IMR-90 (cell line): ENCODE measurements around the gene GLDC. TPM values are rescaled to one million over a fixed set of nuclear protein-coding genes. Genes with fewer than 3 reads are reported as not detected.

ENCODE experiments used
- ATAC-seq: fragments of 200-7000 bp; cut with Tn5 transposase; 2 replicates; pipeline ENCODE4 v1.9.1; 2020; ENCODE audit warnings: low read depth, mild to moderate bottlenecking, moderate library complexity
- BruUV-seq: library from RNA; stranded (reverse); fragments of 400-500 nt; replicated peaks from 2 replicates; lab custom pipeline; 2021; lab: Mats Ljungman, UMichigan
- CTCF ChIA-PET: fragments of 300-600 bp; formaldehyde crosslinking; extraction: SDS; loops from one replicate; lab custom pipeline; 2021; ENCODE audit warnings: antibody characterized with exemption; lab: Yijun Ruan, JAX
- POLR2A ChIA-PET: fragments of 300-600 bp; sonication (Branson Sonifier 250); formaldehyde crosslinking; loops from one replicate; lab custom pipeline; 2022; ENCODE audit warnings: antibody characterized with exemption; ENCODE audit not compliant: unreplicated experiment; lab: Charles Lee
- DNase-seq: peaks from one replicate; pipeline ENCODE4 v3.0.0; 2013
- H2AFZ ChIP-seq: replicated peaks from 2 replicates; pipeline ENCODE3; 2013; ENCODE audit warnings: low read length, mild to moderate bottlenecking; ENCODE audit not compliant: poor library complexity
- H2AK5ac ChIP-seq: 2 replicates; pipeline ENCODE4 v1.6.1; 2013; ENCODE audit warnings: low read depth, low read length, inconsistent platforms
- H2AK9ac ChIP-seq: replicated peaks from 2 replicates; pipeline ENCODE3; 2013; ENCODE audit warnings: mild to moderate bottlenecking, low read depth, low read length, moderate library complexity; ENCODE audit not compliant: poor library complexity
- H2BK120ac ChIP-seq: 2 replicates; pipeline ENCODE4 v1.6.1; 2013; ENCODE audit warnings: low read depth, low read length, inconsistent platforms
- H2BK15ac ChIP-seq: 3 replicates; pipeline ENCODE4 v1.6.1; 2013; ENCODE audit warnings: low read depth, low read length, inconsistent platforms
- H2BK20ac ChIP-seq: 2 replicates; pipeline ENCODE4 v1.6.1; 2013; ENCODE audit warnings: low read depth, mild to moderate bottlenecking, inconsistent platforms, low read length, moderate library complexity
- H2BK5ac ChIP-seq: 2 replicates; pipeline ENCODE4 v1.6.1; 2013; ENCODE audit warnings: mild to moderate bottlenecking, low read depth, low read length, inconsistent platforms; ENCODE audit not compliant: poor library complexity, severe bottlenecking
- H3K14ac ChIP-seq: replicated peaks from 2 replicates; pipeline ENCODE4 v1.6.1; 2013; ENCODE audit warnings: low read depth, low read length, inconsistent platforms
- H3K18ac ChIP-seq: 2 replicates; pipeline ENCODE4 v1.6.1; 2013; ENCODE audit warnings: low read depth, low read length, control low read depth
- H3K23ac ChIP-seq: 2 replicates; pipeline ENCODE4 v1.6.1; 2013; ENCODE audit warnings: low read depth, low read length, inconsistent platforms
- H3K27ac ChIP-seq: 2 replicates; pipeline ENCODE4 v1.5.1; 2013; ENCODE audit warnings: mild to moderate bottlenecking, control low read depth, low read length; ENCODE audit not compliant: insufficient read depth
- H3K27me3 ChIP-seq: 2 replicates; pipeline ENCODE4 v1.6.1; 2013; ENCODE audit warnings: low read length; ENCODE audit not compliant: control insufficient read depth, insufficient read depth
- H3K36me3 ChIP-seq: 2 replicates; pipeline ENCODE4 v1.6.1; 2013; ENCODE audit warnings: low read length, mixed read lengths; ENCODE audit not compliant: control insufficient read depth, insufficient read depth
- H3K4ac ChIP-seq: 2 replicates; pipeline ENCODE4 v1.6.1; 2013; ENCODE audit warnings: low read depth, low read length, inconsistent platforms
- H3K4me1 ChIP-seq: 2 replicates; pipeline ENCODE4 v1.6.1; 2013; ENCODE audit warnings: low read length, mixed read lengths; ENCODE audit not compliant: control insufficient read depth, insufficient read depth
- H3K4me2 ChIP-seq: 2 replicates; pipeline ENCODE4 v1.6.1; 2013; ENCODE audit warnings: low read depth, mild to moderate bottlenecking, control low read depth, low read length, moderate library complexity
- H3K4me3 ChIP-seq: 2 replicates; pipeline ENCODE4 v1.5.1; 2013; ENCODE audit warnings: low read depth, mild to moderate bottlenecking, control low read depth, low read length, moderate library complexity; ENCODE audit not compliant: insufficient read depth
- H3K56ac ChIP-seq: 2 replicates; pipeline ENCODE4 v1.6.1; 2013; ENCODE audit warnings: low read length, inconsistent platforms; ENCODE audit not compliant: insufficient read depth; ENCODE audit errors: extremely low read depth
- H3K79me1 ChIP-seq, 2 experiments: 2 replicates each; pipeline ENCODE4 v1.6.1; 2013; ENCODE audit warnings: low read length in 2 of 2, inconsistent platforms in 1 of 2, low read depth in 1 of 2
- H3K9ac ChIP-seq: 2 replicates; pipeline ENCODE4 v1.6.1; 2013; ENCODE audit warnings: low read depth, low read length, control low read depth
- H3K9me1 ChIP-seq: 2 replicates; pipeline ENCODE4 v1.6.1; 2013; ENCODE audit warnings: low read length, inconsistent platforms; ENCODE audit not compliant: insufficient read depth
- H3K9me3 ChIP-seq: 2 replicates; pipeline ENCODE4 v1.6.1; 2013; ENCODE audit warnings: low read length; ENCODE audit not compliant: control insufficient read depth, insufficient read depth
- H4K20me1 ChIP-seq: 2 replicates; pipeline ENCODE4 v1.6.1; 2013; ENCODE audit warnings: low read length, inconsistent platforms; ENCODE audit not compliant: insufficient read depth
- H4K5ac ChIP-seq: 2 replicates; pipeline ENCODE4 v1.6.1; 2013; ENCODE audit warnings: mild to moderate bottlenecking, low read depth, low read length, control low read depth
- H4K8ac ChIP-seq, 2 experiments: 2 replicates each; pipeline ENCODE4 v1.6.1; 2013; ENCODE audit warnings: low read depth in 2 of 2, low read length in 2 of 2, control low read depth in 1 of 2, inconsistent platforms in 1 of 2
- H4K91ac ChIP-seq: 2 replicates; pipeline ENCODE4 v1.6.1; 2013; ENCODE audit warnings: low read depth, low read length, inconsistent platforms; ENCODE audit not compliant: insufficient read depth
- BHLHE40 ChIP-seq: fragments of 150-350 bp; IDR thresholded peaks from 2 replicates; pipeline ENCODE4 v1.6.1; 2016; ENCODE audit warnings: mild to moderate bottlenecking, low read depth, low read length
- CEBPB ChIP-seq: IDR thresholded peaks from 2 replicates; pipeline ENCODE4 v1.6.1; 2012; ENCODE audit warnings: low read depth, low read length, improper control_type of control experiment
- CHD1 ChIP-seq: IDR thresholded peaks from 2 replicates; pipeline ENCODE4 v1.6.1; 2012; ENCODE audit warnings: low read depth, low read length, improper control_type of control experiment
- FOS ChIP-seq: fragments of 150-350 bp; IDR thresholded peaks from 2 replicates; pipeline ENCODE4 v1.6.1; 2016; ENCODE audit warnings: low read depth, low read length
- MAFK ChIP-seq: IDR thresholded peaks from 2 replicates; pipeline ENCODE4 v1.6.1; 2012; ENCODE audit warnings: low read depth, low read length, improper control_type of control experiment
- MAZ ChIP-seq: IDR thresholded peaks from 2 replicates; pipeline ENCODE4 v1.6.1; 2012; ENCODE audit warnings: low read depth, mild to moderate bottlenecking, low read length, improper control_type of control experiment, moderate library complexity, borderline replicate concordance
- MXI1 ChIP-seq: IDR thresholded peaks from 2 replicates; pipeline ENCODE4 v1.6.1; 2012; ENCODE audit warnings: low read depth, mild to moderate bottlenecking, low read length, moderate library complexity, borderline replicate concordance
- NFE2L2 ChIP-seq: fragments of 150-350 bp; IDR thresholded peaks from 2 replicates; pipeline ENCODE4 v1.6.1; 2016; ENCODE audit warnings: low read depth, mild to moderate bottlenecking, low read length
- POLR2A ChIP-seq: IDR thresholded peaks from 2 replicates; pipeline ENCODE4 v1.6.1; 2012; ENCODE audit warnings: mild to moderate bottlenecking, low read depth, low read length
- RAD21 ChIP-seq: IDR thresholded peaks from 2 replicates; pipeline ENCODE4 v1.6.1; 2012; ENCODE audit warnings: low read length, improper control_type of control experiment
- RCOR1 ChIP-seq: IDR thresholded peaks from 2 replicates; pipeline ENCODE4 v1.6.1; 2012; ENCODE audit warnings: mild to moderate bottlenecking, low read length, improper control_type of control experiment; ENCODE audit not compliant: insufficient replicate concordance
- RFX5 ChIP-seq: IDR thresholded peaks from 2 replicates; pipeline ENCODE4 v1.8.0; 2012; ENCODE audit warnings: low read depth, mild to moderate bottlenecking, low read length, moderate library complexity
- SMC3 ChIP-seq: fragments of 150-350 bp; IDR thresholded peaks from 2 replicates; pipeline ENCODE4 v1.6.1; 2016; ENCODE audit warnings: low read depth, mild to moderate bottlenecking, antibody characterized with exemption, low read length, moderate library complexity
- USF2 ChIP-seq: fragments of 150-350 bp; IDR thresholded peaks from 2 replicates; pipeline ENCODE4 v1.6.1; 2017; ENCODE audit warnings: mild to moderate bottlenecking, antibody characterized with exemption, low read length, low read depth
- WGBS, 2 experiments: methylation state at CpG; one replicate each; pipeline versions ENCODE4 v1.1.5 to v1.1.7; 2013; ENCODE audit warnings: missing lambda C conversion rate in 2 of 2; ENCODE audit not compliant: insufficient read length in 1 of 2; ENCODE audit errors: extremely low coverage in 2 of 2; 5-methylcytosine and 5-hydroxymethylcytosine counted together
- dilution Hi-C: fragments of 300-500 bp; cut with HindIII; formaldehyde crosslinking; loops from one replicate; pipeline ENCODE4 v1.14.3; 2018; ENCODE audit warnings: low sequenced_read_pairs; ENCODE audit not compliant: unreplicated experiment
- in situ Hi-C: fragments of 300-500 bp; cut with MboI; formaldehyde crosslinking; loops from 3 replicates; pipeline ENCODE4 v1.14.3; 2019; ENCODE audit warnings: low sequenced_read_pairs, inconsistent platforms, mixed read lengths
- intact Hi-C: fragments of 100-400 bp; cut with micrococcal nuclease; formaldehyde crosslinking; loops from 2 replicates; pipeline ENCODE4 v1.10.0; 2022
- polyA plus RNA-seq, 3 experiments: library from polyadenylated mRNA; depleted of rRNA; stranded (reverse); fragments of >200 nt; gene quantifications; 2 replicates each; pipeline ENCODE4 v1.2.3, GENCODE V29; 2012; ENCODE audit warnings: low replicate concordance in 1 of 3
- total RNA-seq: library from RNA; depleted of rRNA; stranded (reverse); fragments of >200 nt; gene quantifications from 2 replicates; pipeline ENCODE4 v1.2.3, GENCODE V29; 2012
- TF ChIP-seq, protein P1 (sequence below): conservative IDR thresholded peaks from 2 replicates; pipeline ENCODE4 v1.5.1; 2012; ENCODE audit warnings: mild to moderate bottlenecking, low read depth, low read length, improper control_type of control experiment
- TF ChIP-seq, protein P2 (sequence below): fragments of 150-350 bp; IDR thresholded peaks from 2 replicates; pipeline ENCODE4 v1.6.1; 2016; ENCODE audit warnings: low read depth, mild to moderate bottlenecking, low read length, moderate library complexity, borderline replicate concordance

Gene GLDC
- total and polyA plus RNA-seq, 2 of the 4 experiments (the other 2 are of a cell fraction): 0.36 to 0.50 TPM

DNA sequence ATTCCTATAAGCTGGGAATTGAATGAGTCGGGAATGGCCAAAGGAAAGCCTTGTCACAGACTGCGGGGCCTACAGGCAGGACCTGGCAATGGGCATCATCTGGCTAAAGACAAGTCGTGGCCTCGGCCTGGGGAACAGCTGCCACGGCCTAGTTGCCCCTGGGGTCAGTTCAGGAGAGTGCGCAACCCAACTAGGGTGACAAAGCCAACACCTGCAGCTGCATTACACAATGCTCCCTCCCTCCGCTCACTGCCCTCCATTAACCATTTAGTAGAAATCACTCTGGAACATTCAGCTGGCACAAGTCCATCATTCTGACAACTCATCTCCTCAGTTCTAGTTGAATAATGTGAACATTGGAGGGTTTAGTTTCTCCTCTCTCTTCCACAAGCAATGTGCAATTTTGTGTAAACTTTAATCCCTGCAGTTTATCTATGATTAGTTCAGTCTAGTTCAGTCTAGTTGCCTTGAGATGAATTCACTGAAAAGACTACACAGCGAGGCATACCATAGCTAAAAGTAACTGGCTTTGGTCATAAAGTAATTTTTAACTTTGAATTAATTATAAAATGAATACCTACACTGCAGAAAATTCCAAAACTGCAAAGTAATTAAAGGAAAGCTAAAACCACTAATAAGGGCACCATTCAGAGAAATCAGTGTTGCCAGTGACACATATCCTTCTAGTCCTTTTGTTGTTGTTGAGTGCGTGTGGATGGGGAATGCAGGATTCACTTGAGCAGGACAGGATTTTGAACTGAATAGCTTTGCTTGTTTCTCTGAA is 5.1 kb downstream of the GLDC start:
- H3K4me2 ChIP-seq: no peak overlapping the region
- no peak for ATAC-seq
- H3K56ac ChIP-seq: no peak overlapping the region
- H4K8ac ChIP-seq: no peak overlapping the region
- no TSS peak for BruUV-seq
- ChIA-PET CTCF (no interaction called here), POLR2A (no interaction called here)
- H4K20me1 ChIP-seq: no peaks in the 10 kb centered on the region
- no peak overlapping the region for H3K9ac ChIP-seq
- no peaks in the 10 kb centered on the region for H3K36me3 ChIP-seq
- H3K9me1 ChIP-seq: no peaks in the 10 kb centered on the region
- no peak overlapping the region for H3K4me3 ChIP-seq
- no peak overlapping the region for H3K27ac ChIP-seq
- H3K27me3 ChIP-seq: peaks cover 37% of the 10 kb centered on the region
- no peak overlapping the region for H2BK15ac ChIP-seq
- H3K9me3 ChIP-seq: no peaks in the 10 kb centered on the region
- H3K14ac ChIP-seq: no peak overlapping the region
- no peak overlapping the region for H2AK9ac ChIP-seq
- no peak overlapping the region for H3K18ac ChIP-seq
- DNase-seq: no peak
- H2BK20ac ChIP-seq: no peak overlapping the region
- dilution Hi-C loops (no loop called here), intact Hi-C loops (no loop called here), in situ Hi-C loops (no loop called here)
- no peak overlapping the region for H2BK5ac ChIP-seq
- H2AK5ac ChIP-seq: no peak overlapping the region
- no peak overlapping the region for H4K5ac ChIP-seq
- no peak overlapping the region for H2AFZ ChIP-seq
- no peak overlapping the region for H3K4ac ChIP-seq
- H2BK120ac ChIP-seq: no peak overlapping the region
- 83% methylated on average over 1 of the region's 9 CpGs; no CpG with 5 or more reads in 1 of the 2 experiments for WGBS, 2 experiments
- no peaks in the 10 kb centered on the region for H3K4me1 ChIP-seq
- TF ChIP-seq, protein P1, sequence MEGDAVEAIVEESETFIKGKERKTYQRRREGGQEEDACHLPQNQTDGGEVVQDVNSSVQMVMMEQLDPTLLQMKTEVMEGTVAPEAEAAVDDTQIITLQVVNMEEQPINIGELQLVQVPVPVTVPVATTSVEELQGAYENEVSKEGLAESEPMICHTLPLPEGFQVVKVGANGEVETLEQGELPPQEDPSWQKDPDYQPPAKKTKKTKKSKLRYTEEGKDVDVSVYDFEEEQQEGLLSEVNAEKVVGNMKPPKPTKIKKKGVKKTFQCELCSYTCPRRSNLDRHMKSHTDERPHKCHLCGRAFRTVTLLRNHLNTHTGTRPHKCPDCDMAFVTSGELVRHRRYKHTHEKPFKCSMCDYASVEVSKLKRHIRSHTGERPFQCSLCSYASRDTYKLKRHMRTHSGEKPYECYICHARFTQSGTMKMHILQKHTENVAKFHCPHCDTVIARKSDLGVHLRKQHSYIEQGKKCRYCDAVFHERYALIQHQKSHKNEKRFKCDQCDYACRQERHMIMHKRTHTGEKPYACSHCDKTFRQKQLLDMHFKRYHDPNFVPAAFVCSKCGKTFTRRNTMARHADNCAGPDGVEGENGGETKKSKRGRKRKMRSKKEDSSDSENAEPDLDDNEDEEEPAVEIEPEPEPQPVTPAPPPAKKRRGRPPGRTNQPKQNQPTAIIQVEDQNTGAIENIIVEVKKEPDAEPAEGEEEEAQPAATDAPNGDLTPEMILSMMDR: no peak
- TF ChIP-seq MAFK (no peak), SMC3 (no peak), MXI1 (no peak), RFX5 (no peak), CEBPB (no peak), NFE2L2 (no peak), RCOR1 (no peak), CHD1 (no peak), FOS (no peak), MAZ (no peak), USF2 (no peak), RAD21 (no peak), POLR2A (no peak), BHLHE40 (no peak)
- TF ChIP-seq, protein P2, sequence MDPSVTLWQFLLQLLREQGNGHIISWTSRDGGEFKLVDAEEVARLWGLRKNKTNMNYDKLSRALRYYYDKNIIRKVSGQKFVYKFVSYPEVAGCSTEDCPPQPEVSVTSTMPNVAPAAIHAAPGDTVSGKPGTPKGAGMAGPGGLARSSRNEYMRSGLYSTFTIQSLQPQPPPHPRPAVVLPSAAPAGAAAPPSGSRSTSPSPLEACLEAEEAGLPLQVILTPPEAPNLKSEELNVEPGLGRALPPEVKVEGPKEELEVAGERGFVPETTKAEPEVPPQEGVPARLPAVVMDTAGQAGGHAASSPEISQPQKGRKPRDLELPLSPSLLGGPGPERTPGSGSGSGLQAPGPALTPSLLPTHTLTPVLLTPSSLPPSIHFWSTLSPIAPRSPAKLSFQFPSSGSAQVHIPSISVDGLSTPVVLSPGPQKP: no peak
- H3K23ac ChIP-seq: no peak overlapping the region
- H3K79me1 ChIP-seq: no peaks in the 10 kb centered on the region
- no peak overlapping the region for H4K91ac ChIP-seq
